HG03045 (cell line): ENCODE results near the gene DOLPP1.

ENCODE experiments used
- ATAC-seq: cut with Tn5 transposase; IDR thresholded peaks from one replicate; pipeline ENCODE4 v1.9.1; 2021; ENCODE audit warnings: mild to moderate bottlenecking, moderate library complexity; ENCODE audit not compliant: unreplicated experiment

The DOLPP1 gene

GRCh38 chr9:129063061-129063460 lies 17.9 kb upstream of the DOLPP1 start:
- ATAC-seq: no peak

GRCh38 chr9:129064499-129064908 lies 16.4 kb upstream of the DOLPP1 start:
- ATAC-seq: no peak

- ATAC-seq: no peak
Observed at GRCh38 chr9:129068110-129068509, 12.8 kb upstream of the DOLPP1 start.

GRCh38 chr9:129068990-129069861 lies 11.7 kb upstream of the DOLPP1 start:
- ATAC-seq: no peak

GRCh38 chr9:129069862-129070641 lies 10.9 kb upstream of the DOLPP1 start:
- no peak for ATAC-seq

GRCh38 chr9:129070696-129071525 lies 10.0 kb upstream of the DOLPP1 start:
- ATAC-seq: no peak

- ATAC-seq: no peak
Observed at GRCh38 chr9:129071526-129072126, 9.3 kb upstream of the DOLPP1 start.

GRCh38 chr9:129072171-129072570 lies 8.7 kb upstream of the DOLPP1 start:
- no peak for ATAC-seq

GRCh38 chr9:129073404-129073803 lies 7.5 kb upstream of the DOLPP1 start:
- no peak for ATAC-seq

GRCh38 chr9:129074106-129074505 lies 6.8 kb upstream of the DOLPP1 start:
- no peak for ATAC-seq

GRCh38 chr9:129075996-129076639 lies 4.8 kb upstream of the DOLPP1 start:
- ATAC-seq: no peak

- ATAC-seq: no peak
Observed at GRCh38 chr9:129076640-129077037, 4.3 kb upstream of the DOLPP1 start.

GRCh38 chr9:129077236-129077635 lies 3.7 kb upstream of the DOLPP1 start:
- no peak for ATAC-seq

- no peak for ATAC-seq
Observed at GRCh38 chr9:129078691-129079503, 2.0 kb upstream of the DOLPP1 start.

GRCh38 chr9:129079829-129080228 lies 1.1 kb upstream of the DOLPP1 start:
- ATAC-seq: no peak

GRCh38 chr9:129080298-129080600 lies 662 bp upstream of the DOLPP1 start:
- ATAC-seq: no peak

GRCh38 chr9:129081388-129081904 lies 535 bp downstream of the DOLPP1 start:
- no peak for ATAC-seq

- no peak for ATAC-seq
Observed at GRCh38 chr9:129084087-129084486, 3.2 kb downstream of the DOLPP1 start.

- ATAC-seq: no peak
Observed at GRCh38 chr9:129089246-129089645, 8.3 kb downstream of the DOLPP1 start.
